NCI-H2196 (cell line): ENCODE measurements around the gene PCDHGB1.
"Not testable (repeated sequence)": the region's sequence is repeated elsewhere in the genome, so short reads cannot be mapped to it uniquely, and the experiment has no call there.

Source experiments
- DNase-seq: peaks from one replicate; lab custom pipeline; 2025; ENCODE audit not compliant: unreplicated experiment; lab: John Stamatoyannopoulos, UW

PCDHGB1 gene

GRCh38 chr5:141382469-141383294 lies 32.8 kb downstream of the PCDHGB1 start, which contains the start of gene PCDHGA7:
Gene PCDHGA7, plus strand, starts transcription at chr5:141382742. Its CDS starts 158 bp downstream, at chr5:141382900.
- no peak for DNase-seq

GRCh38 chr5:141383345-141383744 lies 33.4 kb downstream of the PCDHGB1 start:
- no peak for DNase-seq

GRCh38 chr5:141384471-141385267 lies 34.8 kb downstream of the PCDHGB1 start:
- no peak for DNase-seq

GRCh38 chr5:141387557-141388311 lies 37.8 kb downstream of the PCDHGB1 start, which contains the start of gene PCDHGB4:
Gene PCDHGB4, plus strand, starts transcription at chr5:141387698. Its CDS starts 187 bp downstream, at chr5:141387885.
- DNase-seq, result not testable (repeated sequence)

- no peak for DNase-seq
Observed at GRCh38 chr5:141388661-141389060, 38.8 kb downstream of the PCDHGB1 start.

GRCh38 chr5:141389153-141390042 lies 39.5 kb downstream of the PCDHGB1 start:
- DNase-seq, result no peak

GRCh38 chr5:141392429-141393198 lies 42.7 kb downstream of the PCDHGB1 start, which contains the start of gene PCDHGA8:
Gene PCDHGA8, plus strand, starts transcription at chr5:141392633. Its CDS starts 181 bp downstream, at chr5:141392814.
- DNase-seq, result no peak

- DNase-seq, result no peak
Observed at GRCh38 chr5:141393267-141393666, 43.4 kb downstream of the PCDHGB1 start.

GRCh38 chr5:141394401-141395187 lies 44.7 kb downstream of the PCDHGB1 start:
- DNase-seq, result not testable (repeated sequence)

- DNase-seq, result not testable (repeated sequence)
Observed at GRCh38 chr5:141397756-141398551, 48.1 kb downstream of the PCDHGB1 start, which contains the start of gene PCDHGB5. Gene PCDHGB5, plus strand, starts transcription at chr5:141397947. Its CDS starts 181 bp downstream, at chr5:141398128.

- no peak for DNase-seq
Observed at GRCh38 chr5:141398608-141399007, 48.7 kb downstream of the PCDHGB1 start.

GRCh38 chr5:141399555-141400258 lies 49.8 kb downstream of the PCDHGB1 start:
- DNase-seq, result no peak
